ENCODE data around the gene RPS6KA2. TPM values are rescaled to one million over a fixed set of nuclear protein-coding genes. Genes with fewer than 3 reads are reported as not detected.

RPS6KA2 gene
- total RNA-seq, 1 donor from 2014 or later: 124 TPM

DNA sequence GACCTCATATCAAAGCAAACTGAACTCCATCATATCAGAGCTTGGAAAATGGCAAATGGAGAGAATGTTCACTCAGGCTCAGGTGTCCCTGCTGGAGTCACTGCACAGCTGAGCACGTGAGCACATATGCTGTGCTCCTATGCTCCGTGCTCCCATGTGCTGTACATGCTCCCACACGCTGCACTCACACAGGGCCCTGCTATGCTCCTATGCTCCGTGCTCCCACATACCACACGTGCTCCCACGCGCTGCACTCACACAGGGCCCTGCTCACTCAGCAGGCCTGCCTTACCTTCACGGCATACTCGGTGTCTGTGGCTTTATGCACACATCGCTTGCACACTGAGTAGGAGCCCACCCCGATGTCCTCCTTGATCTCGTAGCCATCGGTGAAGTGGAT is 178.6 kb downstream of the RPS6KA2 start:
- H3K4me3 Mint-ChIP-seq (ENCODE audit: unreplicated experiment): no peak overlapping the region
- no peak for TF ChIP-seq CTCF (IDR thresholded peaks at IDR 0.05)
- peaks cover 41% of the 10 kb centered on the region for H3K36me3 Mint-ChIP-seq (ENCODE audit: low read depth)
- DNase-seq (ENCODE audit: low spot score): no peak
- H3K4me1 Mint-ChIP-seq (ENCODE audit: low read depth): no peaks in the 10 kb centered on the region
- peaks cover 3% of the 10 kb centered on the region for H3K9me3 Mint-ChIP-seq (ENCODE audit: low read depth)
- H3K27me3 Mint-ChIP-seq (ENCODE audit: low read depth): no peaks in the 10 kb centered on the region
- no peak overlapping the region for H3K27ac Mint-ChIP-seq (ENCODE audit: unreplicated experiment)

DNA sequence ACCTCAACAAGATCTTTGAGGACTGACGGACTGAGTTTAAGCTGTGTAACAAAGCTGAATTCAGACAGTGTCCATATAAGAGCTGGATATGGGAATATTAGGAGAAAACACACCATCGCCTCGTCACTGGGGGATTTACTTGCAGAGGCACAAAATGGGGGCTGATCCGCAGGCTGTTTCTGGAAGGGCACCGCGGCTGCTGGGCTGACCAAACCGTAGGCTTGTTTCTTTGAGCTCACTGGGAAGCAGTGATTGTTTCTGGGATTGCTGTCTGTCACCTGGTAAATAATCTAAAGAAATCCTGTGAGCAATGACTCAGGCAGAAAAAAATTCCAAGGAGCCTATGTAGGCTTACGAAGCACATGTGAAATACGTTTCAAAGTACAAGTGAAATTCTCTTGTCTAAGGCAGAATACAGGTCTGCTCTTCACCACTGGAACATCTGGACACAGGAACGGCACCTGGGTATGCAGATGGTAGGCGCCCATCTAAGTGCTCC is 180.4 kb downstream of the RPS6KA2 start:
- no peaks in the 10 kb centered on the region for H3K27me3 Mint-ChIP-seq (ENCODE audit: low read depth)
- no peaks in the 10 kb centered on the region for H3K9me3 Mint-ChIP-seq (ENCODE audit: low read depth)
- peaks cover 38% of the 10 kb centered on the region for H3K36me3 Mint-ChIP-seq (ENCODE audit: low read depth)
- DNase-seq (ENCODE audit: low spot score): no peak
- no peak for TF ChIP-seq CTCF (IDR thresholded peaks at IDR 0.05)
- H3K4me1 Mint-ChIP-seq (ENCODE audit: low read depth): no peaks in the 10 kb centered on the region
- H3K4me3 Mint-ChIP-seq (ENCODE audit: unreplicated experiment): no peak overlapping the region
- H3K27ac Mint-ChIP-seq (ENCODE audit: unreplicated experiment): no peak overlapping the region

GRCh38 chr6:166446146-166446545 is 180.9 kb downstream of the RPS6KA2 start:
- H3K4me3 Mint-ChIP-seq (ENCODE audit: unreplicated experiment): no peak overlapping the region
- no peak for DNase-seq (ENCODE audit: low spot score)
- TF ChIP-seq CTCF (IDR thresholded peaks at IDR 0.05): no peak
- H3K4me1 Mint-ChIP-seq (ENCODE audit: low read depth): no peaks in the 10 kb centered on the region
- no peak overlapping the region for H3K27ac Mint-ChIP-seq (ENCODE audit: unreplicated experiment)
- no peaks in the 10 kb centered on the region for H3K9me3 Mint-ChIP-seq (ENCODE audit: low read depth)
- H3K36me3 Mint-ChIP-seq (ENCODE audit: low read depth): peaks cover 40% of the 10 kb centered on the region
- H3K27me3 Mint-ChIP-seq (ENCODE audit: low read depth): no peaks in the 10 kb centered on the region

DNA sequence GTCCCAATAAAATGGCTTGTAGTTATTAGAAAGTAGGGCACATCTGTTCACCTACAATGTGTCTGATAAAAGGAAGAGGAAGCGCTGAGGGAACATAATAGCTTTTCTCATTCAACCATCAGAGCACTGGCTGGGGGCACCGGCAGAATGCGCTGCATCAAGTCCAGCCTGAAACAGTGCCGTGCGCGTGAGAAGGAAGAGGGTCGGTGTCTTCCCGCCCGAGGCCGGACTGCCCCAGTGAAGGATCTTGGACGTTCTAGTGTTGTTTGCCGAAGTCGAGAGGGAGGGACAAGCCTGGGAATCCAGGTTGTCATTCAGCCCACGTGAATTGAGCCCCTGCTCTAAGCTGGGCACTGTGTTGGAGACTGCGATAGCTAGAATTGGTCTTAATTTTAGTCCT is 182.6 kb downstream of the RPS6KA2 start:
- no peaks in the 10 kb centered on the region for H3K9me3 Mint-ChIP-seq (ENCODE audit: low read depth)
- no peak overlapping the region for H3K4me3 Mint-ChIP-seq (ENCODE audit: unreplicated experiment)
- no peak overlapping the region for H3K27ac Mint-ChIP-seq (ENCODE audit: unreplicated experiment)
- no peaks in the 10 kb centered on the region for H3K4me1 Mint-ChIP-seq (ENCODE audit: low read depth)
- no peak for DNase-seq (ENCODE audit: low spot score)
- TF ChIP-seq CTCF (IDR thresholded peaks at IDR 0.05): no peak
- no peaks in the 10 kb centered on the region for H3K27me3 Mint-ChIP-seq (ENCODE audit: low read depth)
- H3K36me3 Mint-ChIP-seq (ENCODE audit: low read depth): peaks cover 46% of the 10 kb centered on the region

DNA sequence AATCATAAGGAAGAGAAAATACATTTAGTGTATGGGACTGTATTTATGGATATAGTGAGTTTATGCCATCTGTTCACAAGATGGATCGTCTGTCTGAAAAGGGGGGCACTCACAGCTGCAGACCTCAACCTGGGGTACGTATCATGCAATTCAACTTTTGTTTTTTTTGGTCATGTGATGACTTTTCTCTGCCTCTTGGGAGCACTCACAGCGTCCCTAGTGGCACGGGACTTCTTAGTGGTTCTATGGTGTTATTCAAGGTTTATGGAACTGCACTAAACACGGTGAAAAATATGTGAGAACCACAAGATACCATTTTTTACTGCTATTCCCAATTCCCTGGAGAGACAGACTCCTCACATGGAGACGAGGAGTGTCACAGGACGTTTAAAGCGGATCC is 183.9 kb downstream of the RPS6KA2 start:
- Mint-ChIP-seq H3K27ac (ENCODE audit: unreplicated experiment) (no peak overlapping the region), H3K36me3 (ENCODE audit: low read depth) (peaks cover 38% of the 10 kb centered on the region), H3K4me3 (ENCODE audit: unreplicated experiment) (no peak overlapping the region), H3K9me3 (ENCODE audit: low read depth) (no peaks in the 10 kb centered on the region), H3K27me3 (ENCODE audit: low read depth) (no peaks in the 10 kb centered on the region), H3K4me1 (ENCODE audit: low read depth) (no peaks in the 10 kb centered on the region)
- DNase-seq (ENCODE audit: low spot score): no peak
- TF ChIP-seq CTCF (IDR thresholded peaks at IDR 0.05): no peak
